ENCODE measurements around the gene MTHFD2L. TPM values are rescaled to one million over a fixed set of nuclear protein-coding genes. Genes with fewer than 3 reads are reported as not detected.

MTHFD2L gene
- total and polyA plus RNA-seq, 9 of the 15 experiments (the other 6 are each of a cell fraction or from before 2014, with no cell fraction given), result 10.0 to 39.0 (median 26.0) TPM

DNA sequence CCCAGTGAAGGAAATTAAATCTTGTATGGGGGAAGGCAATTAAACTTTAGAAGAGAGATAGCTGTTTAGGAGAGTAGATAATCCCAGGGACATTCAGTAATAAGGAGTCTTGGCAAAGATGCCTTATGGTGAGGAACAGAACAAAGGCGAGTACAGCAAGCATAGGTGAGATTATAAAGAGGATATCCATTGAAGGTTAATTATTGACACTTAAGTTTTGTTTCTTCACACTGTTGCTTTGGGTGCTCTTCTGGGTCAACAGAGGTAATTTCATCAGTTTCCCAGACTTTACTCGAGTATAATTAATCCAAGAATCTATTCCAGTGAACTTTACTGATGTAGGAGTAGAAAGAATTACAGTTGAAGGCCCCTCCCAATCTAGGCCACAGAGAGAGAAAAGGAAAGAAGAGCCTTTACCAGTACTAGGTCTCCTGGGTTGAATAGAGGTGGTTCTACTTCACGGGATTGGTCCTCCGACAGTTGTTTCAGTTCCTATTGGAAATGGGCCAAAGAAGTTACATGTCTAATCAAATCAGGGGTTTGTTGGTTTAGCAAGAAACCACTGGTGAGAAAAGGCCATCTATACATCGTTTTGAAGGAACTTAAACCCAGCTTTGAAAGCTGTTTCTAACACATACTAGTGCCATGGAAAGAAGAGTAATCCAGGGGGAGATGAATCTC, 177.6 kb downstream of the MTHFD2L start:
- Histone ChIP-seq H3K9me3 (replicated peaks; ENCODE audit: control insufficient read depth, insufficient read depth, low read depth, low read length) (no peaks in the 10 kb centered on the region), H3K27ac (ENCODE audit: extremely low read depth, low read depth, low read length) (no peak overlapping the region), H3K4me1 (replicated peaks in 1 of 2; ENCODE audit: control insufficient read depth in 2 of 2, insufficient read depth in 2 of 2, low read length in 2 of 2) (peaks cover 9 to 17% of the 10 kb centered on the region in 2 experiments), H2AFZ (ENCODE audit: low read depth, low read length) (peak overlapping the region; percentile 78), H3K9me1 (ENCODE audit: control insufficient read depth, insufficient read depth, low read length) (no peaks in the 10 kb centered on the region), H3K4me3 (no peak overlapping the region), H3K79me2 (ENCODE audit: control insufficient read depth, insufficient read depth, low read length) (peaks cover 2% of the 10 kb centered on the region; the same call in 1 of the 3 replicates), H4K20me1 (replicated peaks; ENCODE audit: control insufficient read depth, insufficient read depth, low read length) (no peaks in the 10 kb centered on the region), H3K36me3 (ENCODE audit: control insufficient read depth, insufficient read depth, low read length) (no peaks in the 10 kb centered on the region), H3K9ac (ENCODE audit: insufficient read depth in 1 of 2, low read depth in 2 of 2, low read length in 2 of 2) (no peak overlapping the region), H3K4me2 (ENCODE audit: insufficient read depth, low read length) (no peak overlapping the region), H3K27me3 (ENCODE audit: control insufficient read depth in 2 of 2, insufficient read depth in 2 of 2, low read length in 2 of 2) (no peaks in the 10 kb centered on the region)
- WGBS (ENCODE audit: insufficient coverage, low coverage, missing lambda C conversion rate), result 34% methylated on average over 5 of the region's 5 CpGs
- no TSS peak for BruUV-seq (replicated peaks)
- intact Hi-C loops (cut with micrococcal nuclease), result loop anchor here (10.0 kb wide), 1 partner anchor 621 kb away; no protein-coding TSS in a partner anchor
- ChIA-PET CTCF (ENCODE audit: low intra/inter-chr PET ratio) (no interaction called here), POLR2A (interaction anchor here (0.6 kb wide), 2 partner anchors 33 to 259 kb away, joined by 3 read pairs; no protein-coding TSS in a partner anchor)
- no peak for DNase-seq (ENCODE audit: extremely low read depth in 1 of 4, low spot score in 3 of 4)
- TF ChIP-seq, protein P1, sequence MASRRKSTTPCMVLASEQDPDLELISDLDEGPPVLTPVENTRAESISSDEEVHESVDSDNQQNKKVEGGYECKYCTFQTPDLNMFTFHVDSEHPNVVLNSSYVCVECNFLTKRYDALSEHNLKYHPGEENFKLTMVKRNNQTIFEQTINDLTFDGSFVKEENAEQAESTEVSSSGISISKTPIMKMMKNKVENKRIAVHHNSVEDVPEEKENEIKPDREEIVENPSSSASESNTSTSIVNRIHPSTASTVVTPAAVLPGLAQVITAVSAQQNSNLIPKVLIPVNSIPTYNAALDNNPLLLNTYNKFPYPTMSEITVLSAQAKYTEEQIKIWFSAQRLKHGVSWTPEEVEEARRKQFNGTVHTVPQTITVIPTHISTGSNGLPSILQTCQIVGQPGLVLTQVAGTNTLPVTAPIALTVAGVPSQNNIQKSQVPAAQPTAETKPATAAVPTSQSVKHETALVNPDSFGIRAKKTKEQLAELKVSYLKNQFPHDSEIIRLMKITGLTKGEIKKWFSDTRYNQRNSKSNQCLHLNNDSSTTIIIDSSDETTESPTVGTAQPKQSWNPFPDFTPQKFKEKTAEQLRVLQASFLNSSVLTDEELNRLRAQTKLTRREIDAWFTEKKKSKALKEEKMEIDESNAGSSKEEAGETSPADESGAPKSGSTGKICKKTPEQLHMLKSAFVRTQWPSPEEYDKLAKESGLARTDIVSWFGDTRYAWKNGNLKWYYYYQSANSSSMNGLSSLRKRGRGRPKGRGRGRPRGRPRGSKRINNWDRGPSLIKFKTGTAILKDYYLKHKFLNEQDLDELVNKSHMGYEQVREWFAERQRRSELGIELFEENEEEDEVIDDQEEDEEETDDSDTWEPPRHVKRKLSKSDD (conservative IDR thresholded peaks at IDR 0.05; ENCODE audit: low read length), result no peak
- TF ChIP-seq, protein P2, sequence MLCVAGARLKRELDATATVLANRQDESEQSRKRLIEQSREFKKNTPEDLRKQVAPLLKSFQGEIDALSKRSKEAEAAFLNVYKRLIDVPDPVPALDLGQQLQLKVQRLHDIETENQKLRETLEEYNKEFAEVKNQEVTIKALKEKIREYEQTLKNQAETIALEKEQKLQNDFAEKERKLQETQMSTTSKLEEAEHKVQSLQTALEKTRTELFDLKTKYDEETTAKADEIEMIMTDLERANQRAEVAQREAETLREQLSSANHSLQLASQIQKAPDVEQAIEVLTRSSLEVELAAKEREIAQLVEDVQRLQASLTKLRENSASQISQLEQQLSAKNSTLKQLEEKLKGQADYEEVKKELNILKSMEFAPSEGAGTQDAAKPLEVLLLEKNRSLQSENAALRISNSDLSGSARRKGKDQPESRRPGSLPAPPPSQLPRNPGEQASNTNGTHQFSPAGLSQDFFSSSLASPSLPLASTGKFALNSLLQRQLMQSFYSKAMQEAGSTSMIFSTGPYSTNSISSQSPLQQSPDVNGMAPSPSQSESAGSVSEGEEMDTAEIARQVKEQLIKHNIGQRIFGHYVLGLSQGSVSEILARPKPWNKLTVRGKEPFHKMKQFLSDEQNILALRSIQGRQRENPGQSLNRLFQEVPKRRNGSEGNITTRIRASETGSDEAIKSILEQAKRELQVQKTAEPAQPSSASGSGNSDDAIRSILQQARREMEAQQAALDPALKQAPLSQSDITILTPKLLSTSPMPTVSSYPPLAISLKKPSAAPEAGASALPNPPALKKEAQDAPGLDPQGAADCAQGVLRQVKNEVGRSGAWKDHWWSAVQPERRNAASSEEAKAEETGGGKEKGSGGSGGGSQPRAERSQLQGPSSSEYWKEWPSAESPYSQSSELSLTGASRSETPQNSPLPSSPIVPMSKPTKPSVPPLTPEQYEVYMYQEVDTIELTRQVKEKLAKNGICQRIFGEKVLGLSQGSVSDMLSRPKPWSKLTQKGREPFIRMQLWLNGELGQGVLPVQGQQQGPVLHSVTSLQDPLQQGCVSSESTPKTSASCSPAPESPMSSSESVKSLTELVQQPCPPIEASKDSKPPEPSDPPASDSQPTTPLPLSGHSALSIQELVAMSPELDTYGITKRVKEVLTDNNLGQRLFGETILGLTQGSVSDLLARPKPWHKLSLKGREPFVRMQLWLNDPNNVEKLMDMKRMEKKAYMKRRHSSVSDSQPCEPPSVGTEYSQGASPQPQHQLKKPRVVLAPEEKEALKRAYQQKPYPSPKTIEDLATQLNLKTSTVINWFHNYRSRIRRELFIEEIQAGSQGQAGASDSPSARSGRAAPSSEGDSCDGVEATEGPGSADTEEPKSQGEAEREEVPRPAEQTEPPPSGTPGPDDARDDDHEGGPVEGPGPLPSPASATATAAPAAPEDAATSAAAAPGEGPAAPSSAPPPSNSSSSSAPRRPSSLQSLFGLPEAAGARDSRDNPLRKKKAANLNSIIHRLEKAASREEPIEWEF (CRISPR knock-in tag; IDR thresholded peaks at IDR 0.05), result no peak
- TF ChIP-seq NFIC (IDR thresholded peaks at IDR 0.05) (peak; percentile 44), ZBTB1 (CRISPR knock-in tag; IDR thresholded peaks at IDR 0.05; ENCODE audit: borderline replicate concordance, low read depth) (no peak)
- in situ Hi-C loops (cut with MboI), result no loop called here
- no peak for FAIRE-seq
- ATAC-seq, result no peak

Measured in K562 (cell line).